Suprapubic skin (tissue), 4 donors: ENCODE data around the gene ADI1. TPM values are rescaled to one million over a fixed set of nuclear protein-coding genes. Genes with fewer than 3 reads are reported as not detected.
A peak's percentile ranks its signal among the peaks of the same experiment; 100 is the strongest.
"Not testable (repeated sequence)": the region's sequence is repeated elsewhere in the genome, so short reads cannot be mapped to it uniquely, and the experiment has no call there.

Source experiments
- DNase-seq, 2 donors: peaks; one replicate each; pipeline ENCODE4 v3.0.0-alpha.2; 2019; ENCODE audit warnings: low spot score in 2 of 2
- H3K27ac ChIP-seq: fragments of 200-600 bp; sonication (generic); one replicate; pipeline ENCODE4 v1.5.1; 2019
- H3K27me3 ChIP-seq: fragments of 200-600 bp; sonication (generic); one replicate; pipeline ENCODE4 v1.5.1; 2019
- H3K36me3 ChIP-seq: fragments of 200-600 bp; sonication (generic); one replicate; pipeline ENCODE4 v1.5.1; 2019
- H3K4me1 ChIP-seq: fragments of 200-600 bp; sonication (generic); one replicate; pipeline ENCODE4 v1.5.1; 2019
- H3K4me3 ChIP-seq: fragments of 200-600 bp; sonication (generic); one replicate; pipeline ENCODE4 v1.5.1; 2019; ENCODE audit warnings: mild to moderate bottlenecking
- H3K9me3 ChIP-seq: fragments of 200-600 bp; sonication (generic); one replicate; pipeline ENCODE4 v1.5.1; 2019
- EP300 ChIP-seq: sonication (generic); formaldehyde crosslinking; IDR thresholded peaks from one replicate; pipeline ENCODE4 v1.6.1; 2017; ENCODE audit warnings: antibody characterized with exemption
- POLR2A ChIP-seq, 2 donors: fragments of 450-650 bp; IDR thresholded peaks; one replicate each; pipeline ENCODE4 v1.6.1; 2017; ENCODE audit warnings: antibody characterized with exemption in 2 of 2, mild to moderate bottlenecking in 2 of 2, moderate library complexity in 2 of 2
- POLR2AphosphoS5 ChIP-seq, 3 donors: sonication (generic); formaldehyde crosslinking; IDR thresholded peaks; one replicate each; pipeline ENCODE4 v1.6.1; 2017; ENCODE audit warnings: antibody characterized with exemption in 3 of 3
- WGBS: methylation state at CpG from one replicate; pipeline ENCODE4 v1.1.5; 2018; 5-methylcytosine and 5-hydroxymethylcytosine counted together
- total RNA-seq, 4 donors: library from RNA; depleted of rRNA; stranded (reverse); fragments of >200 nt; gene quantifications; one replicate each; pipeline ENCODE4 v1.1.0, GENCODE V29; 2016
- TF ChIP-seq, protein P1 (sequence below), 2 donors: fragments of 200-600 bp in 1 of 2; fragments of 450-650 bp in 1 of 2; sonication (generic) in 1 of 2; IDR thresholded peaks; one replicate each; pipeline ENCODE4 v1.5.1; 2016 to 2019; ENCODE audit warnings: antibody characterized with exemption in 2 of 2, mild to moderate bottlenecking in 1 of 2, moderate library complexity in 1 of 2

ADI1 gene
- total RNA-seq, 4 donors from 2014 or later: 39.2 to 54.4 (median 45.4) TPM

DNA sequence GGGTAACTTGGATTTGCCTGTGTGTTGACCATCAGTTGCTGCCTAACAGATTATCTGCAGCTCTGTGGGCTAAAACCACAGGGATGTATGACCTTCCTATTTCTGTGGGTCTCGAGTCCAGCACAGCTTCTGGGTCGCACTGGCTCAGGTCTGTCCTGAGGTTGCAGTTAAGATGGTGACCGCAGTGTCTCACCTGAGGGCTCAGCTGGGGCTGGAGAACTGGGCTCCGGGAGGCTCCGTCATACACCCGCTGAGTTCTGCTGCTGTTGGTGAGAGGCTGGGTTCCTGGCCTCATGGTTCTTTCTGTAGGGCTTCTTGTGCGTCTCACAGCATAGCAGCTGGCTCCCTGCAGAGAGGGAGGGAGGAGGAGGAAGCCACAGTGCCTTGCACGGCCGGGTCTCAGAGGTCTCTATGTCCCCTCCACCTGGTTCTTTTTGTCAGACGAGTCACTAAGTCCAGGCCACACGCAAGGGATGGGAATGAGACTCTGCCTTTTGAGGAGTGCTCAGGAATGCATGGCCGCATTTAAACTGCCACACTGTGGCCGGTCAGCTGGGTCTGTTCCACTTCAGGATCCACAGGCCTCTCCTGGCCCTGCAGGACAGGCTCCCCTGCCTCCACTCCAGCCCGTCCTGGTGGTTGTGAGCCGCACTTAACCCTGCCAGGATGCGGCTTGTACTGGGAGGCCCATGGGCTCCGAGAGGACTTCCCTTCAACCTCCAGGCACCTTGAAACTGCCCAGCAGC lies 67.2 kb downstream of the ADI1 start:
- Histone ChIP-seq H3K36me3 (peaks cover 46% of the 10 kb centered on the region), H3K27me3 (no peaks in the 10 kb centered on the region), H3K4me3 (no peak overlapping the region), H3K4me1 (peaks cover 5% of the 10 kb centered on the region), H3K9me3 (no peaks in the 10 kb centered on the region), H3K27ac (no peak overlapping the region)
- WGBS: 91% methylated on average over 8 of the region's 17 CpGs
- DNase-seq: peak in 1 of 2 donors; percentile 65
- no peak for TF ChIP-seq EP300
- no peak for TF ChIP-seq POLR2AphosphoS5 (IDR thresholded peaks at IDR 0.05)
- TF ChIP-seq POLR2A (IDR thresholded peaks at IDR 0.05): no peak
- TF ChIP-seq, protein P1, sequence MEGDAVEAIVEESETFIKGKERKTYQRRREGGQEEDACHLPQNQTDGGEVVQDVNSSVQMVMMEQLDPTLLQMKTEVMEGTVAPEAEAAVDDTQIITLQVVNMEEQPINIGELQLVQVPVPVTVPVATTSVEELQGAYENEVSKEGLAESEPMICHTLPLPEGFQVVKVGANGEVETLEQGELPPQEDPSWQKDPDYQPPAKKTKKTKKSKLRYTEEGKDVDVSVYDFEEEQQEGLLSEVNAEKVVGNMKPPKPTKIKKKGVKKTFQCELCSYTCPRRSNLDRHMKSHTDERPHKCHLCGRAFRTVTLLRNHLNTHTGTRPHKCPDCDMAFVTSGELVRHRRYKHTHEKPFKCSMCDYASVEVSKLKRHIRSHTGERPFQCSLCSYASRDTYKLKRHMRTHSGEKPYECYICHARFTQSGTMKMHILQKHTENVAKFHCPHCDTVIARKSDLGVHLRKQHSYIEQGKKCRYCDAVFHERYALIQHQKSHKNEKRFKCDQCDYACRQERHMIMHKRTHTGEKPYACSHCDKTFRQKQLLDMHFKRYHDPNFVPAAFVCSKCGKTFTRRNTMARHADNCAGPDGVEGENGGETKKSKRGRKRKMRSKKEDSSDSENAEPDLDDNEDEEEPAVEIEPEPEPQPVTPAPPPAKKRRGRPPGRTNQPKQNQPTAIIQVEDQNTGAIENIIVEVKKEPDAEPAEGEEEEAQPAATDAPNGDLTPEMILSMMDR (IDR thresholded peaks at IDR 0.05): no peak

DNA sequence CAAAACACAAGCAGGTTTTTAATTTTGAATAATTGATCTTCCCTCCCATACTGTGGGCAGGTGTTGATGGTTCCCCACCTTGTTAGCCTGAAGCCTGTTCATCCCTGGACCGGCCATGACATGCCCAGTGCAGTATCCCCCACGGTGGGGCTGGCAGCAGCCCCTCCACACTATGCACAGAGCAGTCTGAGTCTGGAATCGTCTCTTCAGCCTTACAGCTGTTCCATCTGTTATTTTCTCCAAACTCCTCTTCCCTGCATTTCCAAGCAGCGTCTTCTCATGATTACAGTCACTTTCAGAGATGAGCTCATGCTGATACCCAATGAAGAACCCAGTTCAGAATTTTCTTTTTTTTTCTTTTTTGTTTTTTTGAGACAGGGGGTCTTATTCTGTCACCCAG lies 68.2 kb downstream of the ADI1 start:
- H3K4me3 ChIP-seq: no peak overlapping the region
- no peaks in the 10 kb centered on the region for H3K9me3 ChIP-seq
- TF ChIP-seq POLR2A (IDR thresholded peaks at IDR 0.05): no peak
- no peak for TF ChIP-seq POLR2AphosphoS5 (IDR thresholded peaks at IDR 0.05)
- TF ChIP-seq, protein P1 (IDR thresholded peaks at IDR 0.05): no peak
- no peak for TF ChIP-seq EP300
- no peak for DNase-seq
- peaks cover 48% of the 10 kb centered on the region for H3K36me3 ChIP-seq
- 85% methylated on average over 4 of the region's 4 CpGs for WGBS
- no peak overlapping the region for H3K27ac ChIP-seq
- peaks cover 5% of the 10 kb centered on the region for H3K4me1 ChIP-seq
- H3K27me3 ChIP-seq: no peaks in the 10 kb centered on the region

DNA sequence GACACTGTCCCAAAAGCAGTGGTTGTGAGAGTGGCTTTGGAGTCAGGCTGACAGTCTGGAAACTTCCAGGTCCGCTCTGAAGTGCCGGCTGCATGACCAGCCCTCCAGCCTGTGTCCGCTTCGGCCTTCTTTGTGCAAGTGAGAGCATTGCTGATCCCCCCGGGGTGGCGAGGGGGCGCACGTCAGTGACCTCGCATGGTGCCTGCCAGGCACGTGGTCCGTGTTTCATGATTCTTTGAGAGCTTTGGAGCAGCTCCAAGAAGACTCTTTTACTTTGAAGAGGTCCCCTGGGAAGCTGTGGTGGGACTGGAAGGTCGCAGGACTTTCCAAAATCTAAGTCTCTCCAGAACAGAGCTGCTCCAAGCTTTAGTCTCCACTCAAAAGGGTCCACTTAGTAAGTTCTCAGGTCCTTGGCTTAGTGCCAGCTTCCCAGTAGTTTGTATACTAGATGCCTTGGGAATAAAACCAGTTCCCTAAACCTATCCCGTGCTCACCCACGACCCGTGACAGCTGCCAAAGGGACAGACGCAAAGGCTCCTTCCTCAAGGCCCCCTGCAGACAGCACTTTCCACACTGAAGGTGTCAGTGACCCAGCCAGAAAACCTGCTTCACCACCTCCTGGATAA lies 68.8 kb downstream of the ADI1 start:
- H3K4me1 ChIP-seq: peaks cover 5% of the 10 kb centered on the region
- DNase-seq: no peak
- H3K9me3 ChIP-seq: no peaks in the 10 kb centered on the region
- TF ChIP-seq POLR2AphosphoS5 (IDR thresholded peaks at IDR 0.05) (no peak), EP300 (no peak), POLR2A (IDR thresholded peaks at IDR 0.05) (no peak)
- TF ChIP-seq, protein P1 (IDR thresholded peaks at IDR 0.05): no peak
- 74% methylated on average over 9 of the region's 16 CpGs for WGBS
- H3K27me3 ChIP-seq: no peaks in the 10 kb centered on the region
- peaks cover 54% of the 10 kb centered on the region for H3K36me3 ChIP-seq
- H3K4me3 ChIP-seq: no peak overlapping the region
- no peak overlapping the region for H3K27ac ChIP-seq

DNA sequence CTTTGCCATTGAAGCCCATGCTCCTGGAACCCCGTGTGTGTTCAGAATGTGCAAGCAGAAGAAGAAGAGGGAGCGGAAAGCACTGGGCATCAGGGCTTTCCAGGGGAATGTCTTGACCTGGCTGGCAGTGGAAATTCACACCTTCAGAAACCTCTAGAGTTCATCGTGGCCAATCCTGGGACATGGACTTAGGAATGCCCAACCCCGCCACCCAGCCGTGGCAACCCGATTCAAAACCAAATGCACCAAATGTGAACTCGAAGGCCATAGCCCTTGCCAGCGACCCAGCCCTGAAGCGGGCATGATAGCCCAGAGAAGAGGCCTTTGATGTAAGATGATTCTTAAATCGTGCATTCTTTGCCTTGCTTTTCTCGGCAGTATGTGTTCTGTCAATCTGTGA lies 69.4 kb downstream of the ADI1 start:
- no peak for DNase-seq
- peaks cover 60% of the 10 kb centered on the region for H3K36me3 ChIP-seq
- 93% methylated on average over 11 of the region's 11 CpGs for WGBS
- no peak overlapping the region for H3K27ac ChIP-seq
- H3K27me3 ChIP-seq: no peaks in the 10 kb centered on the region
- H3K9me3 ChIP-seq: no peaks in the 10 kb centered on the region
- no peak for TF ChIP-seq EP300
- TF ChIP-seq POLR2AphosphoS5 (IDR thresholded peaks at IDR 0.05): no peak
- TF ChIP-seq, protein P1 (IDR thresholded peaks at IDR 0.05): no peak
- TF ChIP-seq POLR2A (IDR thresholded peaks at IDR 0.05): no peak
- H3K4me3 ChIP-seq: no peak overlapping the region
- H3K4me1 ChIP-seq: peaks cover 5% of the 10 kb centered on the region

DNA sequence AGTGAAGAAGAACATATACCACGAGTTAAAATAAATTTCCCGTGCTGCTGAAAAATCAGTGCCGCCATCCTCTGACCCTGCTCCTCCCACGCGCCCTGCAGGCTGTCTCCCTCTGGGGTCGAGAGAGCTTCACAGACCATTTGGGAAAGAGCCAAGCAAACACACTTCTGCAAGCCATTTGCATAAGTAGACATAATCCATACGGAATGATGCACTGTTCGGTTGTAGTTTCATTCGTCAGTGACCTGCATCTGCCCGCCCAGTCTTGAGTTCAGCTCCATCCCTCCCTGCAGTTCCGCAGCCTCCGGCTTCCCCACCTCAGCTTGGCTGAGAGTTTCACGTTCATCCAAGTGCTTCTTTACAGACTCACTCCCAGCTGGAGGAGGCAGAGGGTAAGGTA lies 70.2 kb downstream of the ADI1 start:
- DNase-seq: peak in 1 of 2 donors; percentile 35
- TF ChIP-seq POLR2A (IDR thresholded peaks at IDR 0.05) (no peak), EP300 (no peak), POLR2AphosphoS5 (IDR thresholded peaks at IDR 0.05) (no peak)
- TF ChIP-seq, protein P1 (IDR thresholded peaks at IDR 0.05): no peak
- no peaks in the 10 kb centered on the region for H3K9me3 ChIP-seq
- no peak overlapping the region for H3K4me3 ChIP-seq
- peaks cover 5% of the 10 kb centered on the region for H3K4me1 ChIP-seq
- no peak overlapping the region for H3K27ac ChIP-seq
- WGBS: 81% methylated on average over 13 of the region's 13 CpGs
- peaks cover 66% of the 10 kb centered on the region for H3K36me3 ChIP-seq
- no peaks in the 10 kb centered on the region for H3K27me3 ChIP-seq

DNA sequence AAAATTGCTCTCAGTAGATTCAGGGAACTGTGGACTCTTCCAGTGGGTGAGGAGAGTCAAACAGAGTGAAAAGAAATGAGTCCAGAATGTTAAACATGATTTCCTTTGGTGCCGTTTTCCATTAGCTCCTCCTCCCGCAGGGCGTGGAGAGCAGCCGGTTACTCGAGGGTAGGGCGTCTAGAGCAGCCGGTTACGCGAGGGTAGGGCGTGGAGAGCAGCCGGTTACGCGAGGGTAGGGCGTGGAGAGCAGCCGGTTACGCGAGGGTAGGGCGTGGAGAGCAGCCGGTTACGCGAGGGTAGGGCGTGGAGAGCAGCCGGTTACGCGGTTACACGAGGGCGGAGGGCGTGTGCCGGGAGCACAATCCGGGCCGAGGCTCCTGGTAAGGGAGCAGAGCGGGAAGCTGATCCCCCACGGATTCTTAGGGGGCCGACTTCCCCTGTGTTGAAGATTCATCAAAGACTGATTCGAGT lies 70.9 kb downstream of the ADI1 start:
- peak in 1 of 2 donors; percentile 77 for DNase-seq
- 86% methylated on average over 35 of the region's 35 CpGs for WGBS

More for the DNA sequence above, 70.9 kb downstream of the ADI1 start:
- not testable (repeated sequence) for H3K4me1 ChIP-seq, H3K9me3 ChIP-seq, H3K27ac ChIP-seq, H3K27me3 ChIP-seq, H3K4me3 ChIP-seq
- peaks cover 73% of the 10 kb centered on the region for H3K36me3 ChIP-seq
